Measurements from ENCODE around the gene HP.
"Not testable (repeated sequence)": the region's sequence is repeated elsewhere in the genome, so short reads cannot be mapped to it uniquely, and the experiment has no call there.

DNA sequence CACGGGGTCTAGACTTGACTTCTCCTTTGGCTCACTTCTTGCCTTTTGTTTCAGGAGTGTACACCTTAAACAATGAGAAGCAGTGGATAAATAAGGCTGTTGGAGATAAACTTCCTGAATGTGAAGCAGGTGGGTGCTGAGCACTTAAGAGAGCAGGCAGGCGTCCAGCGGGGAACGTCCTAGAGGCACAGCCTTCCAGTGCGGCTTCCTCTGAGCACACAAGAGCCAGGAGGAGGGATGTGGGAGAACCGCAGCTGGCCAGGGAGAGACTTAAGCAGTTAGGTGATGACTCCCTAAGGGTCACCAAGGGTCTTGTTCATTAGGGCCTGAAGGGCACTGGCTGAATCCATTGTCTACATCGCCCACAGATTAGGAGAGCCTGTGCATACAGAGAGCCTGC is 4.8 kb downstream of the HP start:
- TF ChIP-seq TBP (CRISPR knock-in tag; IDR thresholded peaks at IDR 0.05); ZSCAN29 (CRISPR knock-in tag; conservative IDR thresholded peaks at IDR 0.05); ZFP82 (CRISPR knock-in tag; IDR thresholded peaks at IDR 0.05; ENCODE audit: borderline replicate concordance); POLR2A (IDR thresholded peaks at IDR 0.05; ENCODE audit: insufficient read depth in 1 of 2, low read depth in 2 of 2, low read length in 2 of 2); GABPA (IDR thresholded peaks at IDR 0.05; ENCODE audit: low read depth, low read length); GABPA (CRISPR knock-in tag; IDR thresholded peaks at IDR 0.05; ENCODE audit: low read depth); ELF4 (CRISPR knock-in tag; IDR thresholded peaks at IDR 0.05; ENCODE audit: borderline replicate concordance); FOXA1 (IDR thresholded peaks at IDR 0.05); FOXA1 (CRISPR knock-in tag; IDR thresholded peaks at IDR 0.05); YY1 (IDR thresholded peaks at IDR 0.05; ENCODE audit: insufficient read depth, insufficient replicate concordance, low read depth, low read length); CBX2 (IDR thresholded peaks at IDR 0.05; ENCODE audit: low read depth, low read length); CBX2 (CRISPR knock-in tag; IDR thresholded peaks at IDR 0.05; ENCODE audit: low read depth); MED1 (CRISPR knock-in tag; IDR thresholded peaks at IDR 0.05): not testable (repeated sequence)
- TF ChIP-seq, protein P1, sequence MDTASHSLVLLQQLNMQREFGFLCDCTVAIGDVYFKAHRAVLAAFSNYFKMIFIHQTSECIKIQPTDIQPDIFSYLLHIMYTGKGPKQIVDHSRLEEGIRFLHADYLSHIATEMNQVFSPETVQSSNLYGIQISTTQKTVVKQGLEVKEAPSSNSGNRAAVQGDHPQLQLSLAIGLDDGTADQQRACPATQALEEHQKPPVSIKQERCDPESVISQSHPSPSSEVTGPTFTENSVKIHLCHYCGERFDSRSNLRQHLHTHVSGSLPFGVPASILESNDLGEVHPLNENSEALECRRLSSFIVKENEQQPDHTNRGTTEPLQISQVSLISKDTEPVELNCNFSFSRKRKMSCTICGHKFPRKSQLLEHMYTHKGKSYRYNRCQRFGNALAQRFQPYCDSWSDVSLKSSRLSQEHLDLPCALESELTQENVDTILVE (CRISPR knock-in tag; IDR thresholded peaks at IDR 0.05), result not testable (repeated sequence)
- TF ChIP-seq, protein P2, sequence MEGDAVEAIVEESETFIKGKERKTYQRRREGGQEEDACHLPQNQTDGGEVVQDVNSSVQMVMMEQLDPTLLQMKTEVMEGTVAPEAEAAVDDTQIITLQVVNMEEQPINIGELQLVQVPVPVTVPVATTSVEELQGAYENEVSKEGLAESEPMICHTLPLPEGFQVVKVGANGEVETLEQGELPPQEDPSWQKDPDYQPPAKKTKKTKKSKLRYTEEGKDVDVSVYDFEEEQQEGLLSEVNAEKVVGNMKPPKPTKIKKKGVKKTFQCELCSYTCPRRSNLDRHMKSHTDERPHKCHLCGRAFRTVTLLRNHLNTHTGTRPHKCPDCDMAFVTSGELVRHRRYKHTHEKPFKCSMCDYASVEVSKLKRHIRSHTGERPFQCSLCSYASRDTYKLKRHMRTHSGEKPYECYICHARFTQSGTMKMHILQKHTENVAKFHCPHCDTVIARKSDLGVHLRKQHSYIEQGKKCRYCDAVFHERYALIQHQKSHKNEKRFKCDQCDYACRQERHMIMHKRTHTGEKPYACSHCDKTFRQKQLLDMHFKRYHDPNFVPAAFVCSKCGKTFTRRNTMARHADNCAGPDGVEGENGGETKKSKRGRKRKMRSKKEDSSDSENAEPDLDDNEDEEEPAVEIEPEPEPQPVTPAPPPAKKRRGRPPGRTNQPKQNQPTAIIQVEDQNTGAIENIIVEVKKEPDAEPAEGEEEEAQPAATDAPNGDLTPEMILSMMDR (CRISPR knock-in tag; IDR thresholded peaks at IDR 0.05), result not testable (repeated sequence)
- TF ChIP-seq, protein P3, sequence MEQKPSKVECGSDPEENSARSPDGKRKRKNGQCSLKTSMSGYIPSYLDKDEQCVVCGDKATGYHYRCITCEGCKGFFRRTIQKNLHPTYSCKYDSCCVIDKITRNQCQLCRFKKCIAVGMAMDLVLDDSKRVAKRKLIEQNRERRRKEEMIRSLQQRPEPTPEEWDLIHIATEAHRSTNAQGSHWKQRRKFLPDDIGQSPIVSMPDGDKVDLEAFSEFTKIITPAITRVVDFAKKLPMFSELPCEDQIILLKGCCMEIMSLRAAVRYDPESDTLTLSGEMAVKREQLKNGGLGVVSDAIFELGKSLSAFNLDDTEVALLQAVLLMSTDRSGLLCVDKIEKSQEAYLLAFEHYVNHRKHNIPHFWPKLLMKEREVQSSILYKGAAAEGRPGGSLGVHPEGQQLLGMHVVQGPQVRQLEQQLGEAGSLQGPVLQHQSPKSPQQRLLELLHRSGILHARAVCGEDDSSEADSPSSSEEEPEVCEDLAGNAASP (CRISPR knock-in tag; IDR thresholded peaks at IDR 0.05; ENCODE audit: borderline replicate concordance), result not testable (repeated sequence)

Data from HepG2 (cell line).